BE2C (cell line): ENCODE results near the gene SPATA24.
"Not testable (repeated sequence)": the region's sequence is repeated elsewhere in the genome, so short reads cannot be mapped to it uniquely, and the experiment has no call there.

ENCODE experiments used
- DNase-seq: peaks from one replicate; pipeline ENCODE4 v3.0.0-alpha.2; 2020
- H3K27me3 ChIP-seq: fragments of 250-450 bp; sonication (Bioruptor Pico); 2 replicates; pipeline ENCODE4 v1.5.1; 2020; ENCODE audit warnings: mild to moderate bottlenecking
- H3K36me3 ChIP-seq: fragments of 250-450 bp; sonication (Bioruptor Pico); 2 replicates; pipeline ENCODE4 v1.5.1; 2020; ENCODE audit warnings: mild to moderate bottlenecking
- H3K4me1 ChIP-seq: fragments of 250-450 bp; sonication (Bioruptor Pico); 2 replicates; pipeline ENCODE4 v1.5.1; 2020
- H3K4me3 ChIP-seq: 2 replicates; pipeline ENCODE4 v1.5.1; 2011; ENCODE audit warnings: low read depth, low read length
- H3K9me3 ChIP-seq: fragments of 250-450 bp; sonication (Bioruptor Pico); 2 replicates; pipeline ENCODE4 v1.5.1; 2020
- TF ChIP-seq, protein P1 (sequence below): IDR thresholded peaks from 2 replicates; pipeline ENCODE4 v1.5.1; 2012; ENCODE audit warnings: mild to moderate bottlenecking, low read depth, low read length

SPATA24 gene

DNA sequence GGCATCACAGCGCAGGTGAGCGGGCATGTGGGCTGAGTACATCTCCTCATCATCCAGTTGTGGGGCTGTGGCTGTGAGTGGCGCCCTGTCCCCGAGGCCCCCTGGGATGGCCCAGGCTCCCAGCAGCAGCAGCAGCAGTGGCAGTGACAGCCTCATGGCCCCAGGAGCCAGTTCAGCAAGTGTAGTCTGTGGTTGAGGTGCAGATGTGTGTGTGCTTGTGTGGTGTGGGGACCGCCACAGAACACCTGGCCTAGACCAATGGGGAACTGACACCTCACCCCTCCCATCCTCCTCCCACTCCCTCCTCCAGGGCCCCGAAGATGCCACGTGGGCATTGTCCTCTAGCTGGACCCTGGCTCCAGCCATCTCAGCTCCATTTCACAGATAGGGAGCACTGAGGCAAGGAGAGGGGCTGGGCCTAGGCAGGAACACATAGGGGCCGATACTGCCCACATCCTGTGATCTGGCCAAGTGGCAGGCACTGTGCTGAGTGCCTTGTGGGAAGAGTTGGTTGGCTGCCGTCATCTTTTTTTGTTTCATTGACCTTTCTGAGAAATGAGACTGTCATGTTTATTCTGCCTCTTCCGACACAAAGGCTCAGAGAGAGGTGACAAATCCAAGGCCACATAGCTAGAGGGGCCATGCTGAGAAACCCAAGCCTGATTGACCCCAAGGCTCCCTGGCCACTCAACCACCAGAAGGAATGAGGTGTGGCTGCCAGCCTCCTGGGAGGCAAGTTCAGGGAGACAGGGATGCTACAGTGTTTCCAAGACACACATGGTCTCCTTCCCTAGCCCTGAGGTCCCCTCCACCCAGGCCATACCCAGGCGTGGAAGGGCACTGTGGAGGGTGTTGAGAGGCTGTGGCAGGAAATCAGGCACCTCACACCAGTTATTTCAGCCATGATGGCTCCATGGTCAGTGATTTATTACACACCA, 13.9 kb downstream of the SPATA24 start, which contains the start of gene MZB1:
MZB1 (minus strand) TSS at position 213 of the 938 bp plus-strand sequence; CDS start at position 156, 57 bp downstream.
- TF ChIP-seq, protein P1, sequence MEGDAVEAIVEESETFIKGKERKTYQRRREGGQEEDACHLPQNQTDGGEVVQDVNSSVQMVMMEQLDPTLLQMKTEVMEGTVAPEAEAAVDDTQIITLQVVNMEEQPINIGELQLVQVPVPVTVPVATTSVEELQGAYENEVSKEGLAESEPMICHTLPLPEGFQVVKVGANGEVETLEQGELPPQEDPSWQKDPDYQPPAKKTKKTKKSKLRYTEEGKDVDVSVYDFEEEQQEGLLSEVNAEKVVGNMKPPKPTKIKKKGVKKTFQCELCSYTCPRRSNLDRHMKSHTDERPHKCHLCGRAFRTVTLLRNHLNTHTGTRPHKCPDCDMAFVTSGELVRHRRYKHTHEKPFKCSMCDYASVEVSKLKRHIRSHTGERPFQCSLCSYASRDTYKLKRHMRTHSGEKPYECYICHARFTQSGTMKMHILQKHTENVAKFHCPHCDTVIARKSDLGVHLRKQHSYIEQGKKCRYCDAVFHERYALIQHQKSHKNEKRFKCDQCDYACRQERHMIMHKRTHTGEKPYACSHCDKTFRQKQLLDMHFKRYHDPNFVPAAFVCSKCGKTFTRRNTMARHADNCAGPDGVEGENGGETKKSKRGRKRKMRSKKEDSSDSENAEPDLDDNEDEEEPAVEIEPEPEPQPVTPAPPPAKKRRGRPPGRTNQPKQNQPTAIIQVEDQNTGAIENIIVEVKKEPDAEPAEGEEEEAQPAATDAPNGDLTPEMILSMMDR = no peak
- no peak for DNase-seq
- H3K27me3 ChIP-seq = peaks cover 29% of the 10 kb centered on the region
- peaks cover 8% of the 10 kb centered on the region for H3K4me1 ChIP-seq
- no peaks in the 10 kb centered on the region for H3K36me3 ChIP-seq
- H3K9me3 ChIP-seq = no peaks in the 10 kb centered on the region
- no peak within 1 kb of the TSS for H3K4me3 ChIP-seq

DNA sequence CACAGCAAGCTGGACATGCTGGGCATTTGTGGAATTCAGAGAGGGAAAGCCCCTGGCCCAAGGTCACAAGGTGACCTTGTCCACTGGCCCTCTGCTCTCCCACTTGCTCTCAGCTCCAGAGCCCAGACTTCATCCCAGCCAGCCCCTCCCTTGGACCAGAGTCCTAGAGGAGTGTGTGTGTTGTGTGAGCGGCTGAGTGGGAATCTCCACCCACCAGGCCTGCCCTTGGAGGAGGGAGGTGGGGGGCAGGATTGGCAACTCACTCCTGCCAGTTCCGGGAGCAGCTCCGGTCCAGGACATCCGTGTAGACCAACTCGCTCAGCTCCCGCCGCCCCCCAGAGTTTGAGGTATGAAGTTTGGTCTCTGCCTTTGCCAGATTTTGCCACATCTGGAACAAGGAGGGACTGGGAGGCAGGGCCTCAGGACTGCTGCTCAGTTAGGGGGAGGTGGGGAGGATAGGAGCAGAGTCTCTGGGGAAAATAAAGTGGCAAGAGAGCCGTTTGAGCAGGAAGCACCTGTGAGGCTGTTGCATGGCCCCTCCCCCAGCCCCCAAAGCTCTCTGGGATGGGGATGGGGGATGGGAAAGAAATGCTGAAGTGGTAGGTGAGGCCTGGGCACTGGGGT, 15.6 kb downstream of the SPATA24 start:
- peaks cover 12% of the 10 kb centered on the region for H3K27me3 ChIP-seq
- TF ChIP-seq, protein P1 = no peak
- no peaks in the 10 kb centered on the region for H3K36me3 ChIP-seq
- DNase-seq = peak; percentile 42
- H3K4me1 ChIP-seq = peaks cover 13% of the 10 kb centered on the region
- no peaks in the 10 kb centered on the region for H3K9me3 ChIP-seq
- no peak overlapping the region; the same call in 1 of the 2 replicates for H3K4me3 ChIP-seq

DNA sequence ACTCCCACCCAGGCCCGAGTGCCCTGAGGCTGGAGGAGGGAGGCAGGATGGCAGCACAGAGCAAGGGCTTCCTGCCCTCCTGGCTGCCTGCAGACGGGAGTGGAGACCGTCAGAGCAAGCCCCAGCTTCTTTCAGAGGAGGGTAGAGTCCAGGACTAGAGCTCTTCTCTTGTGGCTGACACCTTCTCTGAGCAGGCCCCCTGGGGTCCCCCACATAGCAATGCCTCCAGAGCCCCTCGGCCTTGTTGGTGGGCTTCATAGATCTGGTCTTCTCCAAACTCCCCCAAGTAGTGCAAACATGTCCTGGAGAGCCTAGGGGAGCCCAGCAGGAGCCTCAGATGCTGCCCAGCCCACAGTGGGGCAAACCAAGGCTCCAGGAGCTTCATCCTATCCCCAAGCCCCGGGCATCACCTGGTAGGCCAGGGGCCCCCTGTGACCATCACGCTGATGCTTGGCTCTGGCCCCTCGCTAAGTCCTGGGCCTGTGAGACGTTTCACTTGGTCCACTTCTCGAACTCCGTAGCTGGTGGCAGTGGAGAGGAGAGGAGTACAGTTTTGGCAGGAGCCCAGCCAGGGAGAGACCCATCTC, 16.2 kb downstream of the SPATA24 start:
- Histone ChIP-seq H3K27me3 (peaks cover 6% of the 10 kb centered on the region), H3K4me1 (peaks cover 16% of the 10 kb centered on the region), H3K4me3 (no peak overlapping the region), H3K9me3 (no peaks in the 10 kb centered on the region), H3K36me3 (no peaks in the 10 kb centered on the region)
- DNase-seq = no peak
- TF ChIP-seq, protein P1 = no peak

DNA sequence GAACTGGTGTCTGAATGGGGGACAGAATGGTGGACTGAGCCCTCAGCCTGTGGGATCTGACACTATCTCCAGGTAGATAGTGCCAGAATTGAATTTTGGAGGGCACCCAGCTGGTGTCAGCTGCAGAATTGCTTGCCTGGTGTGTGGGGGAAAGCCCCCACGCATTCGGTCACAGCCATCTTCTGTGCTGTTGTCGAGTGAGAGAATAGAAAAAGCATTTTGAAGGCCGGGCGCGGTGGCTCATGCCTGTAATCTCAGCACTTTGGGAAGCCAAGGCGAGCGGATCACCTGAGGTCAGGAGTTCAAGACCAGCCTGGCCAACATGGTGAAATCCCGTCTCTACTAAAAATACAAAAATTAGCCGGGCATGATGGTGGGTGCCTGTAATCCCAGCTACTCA, 16.9 kb downstream of the SPATA24 start:
- not testable (repeated sequence) for H3K27me3 ChIP-seq, H3K36me3 ChIP-seq, DNase-seq, H3K4me3 ChIP-seq, H3K9me3 ChIP-seq
- H3K4me1 ChIP-seq = peaks cover 19% of the 10 kb centered on the region

DNA sequence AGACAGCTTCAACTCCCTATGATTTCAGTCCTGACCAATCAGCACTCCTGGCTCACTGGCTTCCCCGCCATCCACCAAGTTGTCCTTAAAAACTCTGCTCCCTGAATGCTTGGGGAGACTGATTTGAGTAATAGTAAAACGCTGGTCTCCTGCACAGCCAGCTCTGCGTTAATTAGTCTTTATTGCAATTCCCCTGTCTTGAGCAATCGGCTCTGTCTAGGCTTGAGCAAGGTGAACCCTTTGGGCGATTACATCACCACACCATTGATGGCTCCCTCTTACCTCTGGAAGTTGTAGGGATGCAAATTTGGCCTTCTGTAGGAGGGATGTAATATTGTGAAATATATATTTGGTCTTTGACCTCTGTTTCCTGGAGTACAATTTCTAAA, 17.8 kb downstream of the SPATA24 start:
- Histone ChIP-seq H3K9me3 (no peaks in the 10 kb centered on the region), H3K27me3 (no peaks in the 10 kb centered on the region), H3K4me1 (peaks cover 19% of the 10 kb centered on the region), H3K36me3 (no peaks in the 10 kb centered on the region), H3K4me3 (no peak overlapping the region)
- TF ChIP-seq, protein P1 = no peak
- no peak for DNase-seq
